Measurements from ENCODE around the gene ERFE.

ERFE gene

GRCh38 chr2:238190445-238190844 is 31.7 kb downstream of the ERFE start:
- H3K9me3 ChIP-seq, result no peaks in the 10 kb centered on the region
- TF ChIP-seq, protein P1, sequence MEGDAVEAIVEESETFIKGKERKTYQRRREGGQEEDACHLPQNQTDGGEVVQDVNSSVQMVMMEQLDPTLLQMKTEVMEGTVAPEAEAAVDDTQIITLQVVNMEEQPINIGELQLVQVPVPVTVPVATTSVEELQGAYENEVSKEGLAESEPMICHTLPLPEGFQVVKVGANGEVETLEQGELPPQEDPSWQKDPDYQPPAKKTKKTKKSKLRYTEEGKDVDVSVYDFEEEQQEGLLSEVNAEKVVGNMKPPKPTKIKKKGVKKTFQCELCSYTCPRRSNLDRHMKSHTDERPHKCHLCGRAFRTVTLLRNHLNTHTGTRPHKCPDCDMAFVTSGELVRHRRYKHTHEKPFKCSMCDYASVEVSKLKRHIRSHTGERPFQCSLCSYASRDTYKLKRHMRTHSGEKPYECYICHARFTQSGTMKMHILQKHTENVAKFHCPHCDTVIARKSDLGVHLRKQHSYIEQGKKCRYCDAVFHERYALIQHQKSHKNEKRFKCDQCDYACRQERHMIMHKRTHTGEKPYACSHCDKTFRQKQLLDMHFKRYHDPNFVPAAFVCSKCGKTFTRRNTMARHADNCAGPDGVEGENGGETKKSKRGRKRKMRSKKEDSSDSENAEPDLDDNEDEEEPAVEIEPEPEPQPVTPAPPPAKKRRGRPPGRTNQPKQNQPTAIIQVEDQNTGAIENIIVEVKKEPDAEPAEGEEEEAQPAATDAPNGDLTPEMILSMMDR (IDR thresholded peaks at IDR 0.05), result no peak
- H3K4me1 ChIP-seq (ENCODE audit: control insufficient read depth in 1 of 2, insufficient read depth in 1 of 2, low read depth in 1 of 2, low read length in 1 of 2), result no peaks in the 10 kb centered on the region
- H3K4me3 ChIP-seq (ENCODE audit: low read depth in 1 of 2, low read length in 1 of 2), result no peak overlapping the region
- H3K27me3 ChIP-seq, result no peaks in the 10 kb centered on the region
- H3K36me3 ChIP-seq, result peaks cover 86% of the 10 kb centered on the region
- no peak overlapping the region for H3K27ac ChIP-seq

DNA sequence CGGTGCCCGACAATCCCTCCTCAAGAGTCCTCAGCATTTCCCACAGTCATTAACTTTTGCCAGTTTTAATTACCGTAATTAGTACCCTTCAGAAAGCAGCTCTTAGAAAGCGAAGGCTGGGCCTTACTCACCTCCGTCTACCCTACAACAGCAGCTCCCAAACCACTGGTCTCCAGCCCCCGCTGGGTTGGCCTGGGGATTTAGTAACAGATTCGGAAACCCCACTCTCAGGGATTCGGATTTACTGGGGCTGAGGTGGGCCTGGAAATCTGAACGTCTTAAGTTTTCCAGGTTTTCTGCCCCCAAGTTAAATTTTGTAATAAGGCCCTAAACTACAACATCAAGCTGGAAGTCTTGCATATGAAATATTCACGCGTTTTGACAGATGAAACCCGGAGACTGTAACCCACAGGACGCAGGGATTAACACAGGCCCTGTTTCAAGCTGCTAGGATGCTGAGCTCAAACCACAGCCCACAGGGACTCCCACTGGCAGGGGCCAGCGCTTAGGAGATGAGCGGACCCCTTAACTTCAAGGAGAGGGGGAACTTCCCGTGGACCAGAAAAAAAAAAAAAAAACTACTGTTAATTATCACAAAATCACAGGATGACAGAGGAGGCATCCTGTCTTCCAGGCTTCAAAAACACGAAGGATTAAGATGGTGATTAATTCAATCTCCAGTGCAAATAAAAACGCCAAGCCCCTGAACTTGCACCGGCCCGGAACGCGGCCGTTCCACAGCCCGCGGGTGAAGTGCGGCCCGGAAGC is 43.7 kb downstream of the ERFE start:
- peak overlapping the region; percentile 75 to 83 for H3K4me3 ChIP-seq (ENCODE audit: low read depth in 1 of 2, low read length in 1 of 2)
- H3K4me1 ChIP-seq (ENCODE audit: control insufficient read depth in 1 of 2, insufficient read depth in 1 of 2, low read depth in 1 of 2, low read length in 1 of 2), result peaks cover 27 to 32% of the 10 kb centered on the region in 2 experiments
- H3K27ac ChIP-seq, result peak overlapping the region; percentile 93
- no peaks in the 10 kb centered on the region for H3K9me3 ChIP-seq
- H3K27me3 ChIP-seq, result peaks cover 4% of the 10 kb centered on the region
- TF ChIP-seq, protein P1 (IDR thresholded peaks at IDR 0.05), result no peak
- H3K36me3 ChIP-seq, result no peaks in the 10 kb centered on the region

- no peaks in the 10 kb centered on the region for H3K9me3 ChIP-seq
- H3K4me1 ChIP-seq (ENCODE audit: control insufficient read depth in 1 of 2, insufficient read depth in 1 of 2, low read depth in 1 of 2, low read length in 1 of 2), result peaks cover 27 to 32% of the 10 kb centered on the region in 2 experiments
- no peaks in the 10 kb centered on the region for H3K36me3 ChIP-seq
- H3K4me3 ChIP-seq (ENCODE audit: low read depth in 1 of 2, low read length in 1 of 2), result peak within 1 kb of the TSS; percentile 75 to 83
- H3K27ac ChIP-seq, result peak within 1 kb of the TSS; percentile 93
- TF ChIP-seq, protein P1 (IDR thresholded peaks at IDR 0.05), result peak; percentile 33
- peaks cover 11% of the 10 kb centered on the region for H3K27me3 ChIP-seq
These were observed 44.6 kb downstream of the ERFE start, which contains the start of gene ILKAP for GRCh38 chr2:238203094-238203972. ILKAP (minus strand) TSS chr2:238203695; CDS start chr2:238203553, 142 bp downstream.

DNA sequence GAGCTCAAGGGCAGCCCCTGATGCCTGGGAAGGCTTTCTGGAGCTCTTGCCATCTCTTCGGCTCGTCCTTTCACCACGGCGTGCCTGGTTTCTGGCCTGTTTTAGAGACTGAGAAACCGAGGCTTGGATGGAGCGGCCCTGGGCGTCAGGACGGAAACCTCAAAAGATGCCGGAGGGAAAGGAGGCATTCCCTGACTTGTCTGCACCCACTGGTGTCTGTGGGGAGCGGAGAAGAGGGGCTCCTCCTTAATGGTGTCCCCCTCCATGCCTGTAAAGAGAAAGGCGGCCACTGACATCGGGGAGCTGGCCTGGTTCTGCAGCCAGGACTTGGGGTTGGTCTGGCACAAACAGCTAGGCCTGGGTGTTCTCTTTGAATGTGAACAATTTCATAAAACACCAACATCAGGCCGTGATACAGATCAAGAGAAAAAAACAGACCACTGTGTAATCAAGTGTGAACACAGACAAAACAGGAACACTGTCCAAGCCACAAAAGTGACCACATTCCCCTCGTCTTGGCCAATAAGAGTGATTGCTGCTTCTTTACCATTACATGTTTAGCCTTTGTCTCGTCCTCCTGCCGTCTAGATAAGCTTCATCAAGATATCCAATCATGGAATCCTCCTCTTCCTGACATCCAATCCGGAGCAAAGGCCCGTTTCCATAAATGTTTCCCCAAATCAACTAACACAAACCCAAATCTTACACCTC is 45.4 kb downstream of the ERFE start:
- H3K27me3 ChIP-seq, result peaks cover 19% of the 10 kb centered on the region
- no peaks in the 10 kb centered on the region for H3K36me3 ChIP-seq
- peaks cover 27 to 32% of the 10 kb centered on the region in 2 experiments for H3K4me1 ChIP-seq (ENCODE audit: control insufficient read depth in 1 of 2, insufficient read depth in 1 of 2, low read depth in 1 of 2, low read length in 1 of 2)
- H3K27ac ChIP-seq, result peak overlapping the region; percentile 93
- TF ChIP-seq, protein P1 (IDR thresholded peaks at IDR 0.05), result no peak
- H3K9me3 ChIP-seq, result no peaks in the 10 kb centered on the region
- H3K4me3 ChIP-seq (ENCODE audit: low read depth in 1 of 2, low read length in 1 of 2), result peak overlapping the region; percentile 75 to 83

GRCh38 chr2:238207006-238207405 is 48.2 kb downstream of the ERFE start:
- Histone ChIP-seq H3K27ac (no peak overlapping the region), H3K4me3 (ENCODE audit: low read depth in 1 of 2, low read length in 1 of 2) (no peak overlapping the region), H3K4me1 (ENCODE audit: control insufficient read depth in 1 of 2, insufficient read depth in 1 of 2, low read depth in 1 of 2, low read length in 1 of 2) (peaks cover 24 to 25% of the 10 kb centered on the region in 2 experiments), H3K36me3 (no peaks in the 10 kb centered on the region), H3K9me3 (no peaks in the 10 kb centered on the region), H3K27me3 (peaks cover 46% of the 10 kb centered on the region)
- TF ChIP-seq, protein P1 (IDR thresholded peaks at IDR 0.05), result no peak

All from neutrophil (primary cell).